Bronchial epithelial cell (primary cell): ENCODE measurements around the gene SIL1. TPM values are rescaled to one million over a fixed set of nuclear protein-coding genes. Genes with fewer than 3 reads are reported as not detected.
A peak's percentile ranks its signal among the peaks of the same experiment; 100 is the strongest.
"Not testable (repeated sequence)": the region's sequence is repeated elsewhere in the genome, so short reads cannot be mapped to it uniquely, and the experiment has no call there.

Experiments used
- DNase-seq: peaks from one replicate; pipeline ENCODE4 v3.0.0-alpha.2; 2010; ENCODE audit warnings: low read depth
- FAIRE-seq: peaks from 2 replicates; lab custom pipeline; 2011; peaks lifted over from hg19 to GRCh38; lab: Jason Lieb, UNC
- H3K27me3 ChIP-seq: 2 replicates; pipeline ENCODE4 v1.5.1; 2011; ENCODE audit warnings: low read length; ENCODE audit not compliant: control insufficient read depth, insufficient read depth
- H3K36me3 ChIP-seq: 2 replicates; pipeline ENCODE4 v1.5.1; 2011; ENCODE audit warnings: low read length; ENCODE audit not compliant: control insufficient read depth, insufficient read depth
- H3K4me3 ChIP-seq: 2 replicates; pipeline ENCODE4 v1.5.1; 2011; ENCODE audit warnings: mild to moderate bottlenecking, low read depth, low read length, control low read depth
- total RNA-seq: library from RNA; depleted of rRNA; stranded (reverse); fragments of >200 nt; gene quantifications from 2 replicates; pipeline ENCODE4 v1.2.1, GENCODE V29; 2014
- TF ChIP-seq, protein P1 (sequence below): IDR thresholded peaks from 2 replicates; pipeline ENCODE4 v1.5.1; 2011; ENCODE audit warnings: mild to moderate bottlenecking, moderate library complexity, low read length, control low read depth, inconsistent platforms; ENCODE audit not compliant: insufficient read depth, severe bottlenecking

SIL1 gene
- total RNA-seq, 1 donor from 2014 or later = 85.3 TPM

GRCh38 chr5:138922494-138922893 is 275.7 kb downstream of the SIL1 start:
- no peak for FAIRE-seq
- H3K4me3 ChIP-seq = no peak overlapping the region
- peaks cover 25% of the 10 kb centered on the region for H3K36me3 ChIP-seq
- TF ChIP-seq, protein P1, sequence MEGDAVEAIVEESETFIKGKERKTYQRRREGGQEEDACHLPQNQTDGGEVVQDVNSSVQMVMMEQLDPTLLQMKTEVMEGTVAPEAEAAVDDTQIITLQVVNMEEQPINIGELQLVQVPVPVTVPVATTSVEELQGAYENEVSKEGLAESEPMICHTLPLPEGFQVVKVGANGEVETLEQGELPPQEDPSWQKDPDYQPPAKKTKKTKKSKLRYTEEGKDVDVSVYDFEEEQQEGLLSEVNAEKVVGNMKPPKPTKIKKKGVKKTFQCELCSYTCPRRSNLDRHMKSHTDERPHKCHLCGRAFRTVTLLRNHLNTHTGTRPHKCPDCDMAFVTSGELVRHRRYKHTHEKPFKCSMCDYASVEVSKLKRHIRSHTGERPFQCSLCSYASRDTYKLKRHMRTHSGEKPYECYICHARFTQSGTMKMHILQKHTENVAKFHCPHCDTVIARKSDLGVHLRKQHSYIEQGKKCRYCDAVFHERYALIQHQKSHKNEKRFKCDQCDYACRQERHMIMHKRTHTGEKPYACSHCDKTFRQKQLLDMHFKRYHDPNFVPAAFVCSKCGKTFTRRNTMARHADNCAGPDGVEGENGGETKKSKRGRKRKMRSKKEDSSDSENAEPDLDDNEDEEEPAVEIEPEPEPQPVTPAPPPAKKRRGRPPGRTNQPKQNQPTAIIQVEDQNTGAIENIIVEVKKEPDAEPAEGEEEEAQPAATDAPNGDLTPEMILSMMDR = no peak
- no peaks in the 10 kb centered on the region for H3K27me3 ChIP-seq
- no peak for DNase-seq

DNA sequence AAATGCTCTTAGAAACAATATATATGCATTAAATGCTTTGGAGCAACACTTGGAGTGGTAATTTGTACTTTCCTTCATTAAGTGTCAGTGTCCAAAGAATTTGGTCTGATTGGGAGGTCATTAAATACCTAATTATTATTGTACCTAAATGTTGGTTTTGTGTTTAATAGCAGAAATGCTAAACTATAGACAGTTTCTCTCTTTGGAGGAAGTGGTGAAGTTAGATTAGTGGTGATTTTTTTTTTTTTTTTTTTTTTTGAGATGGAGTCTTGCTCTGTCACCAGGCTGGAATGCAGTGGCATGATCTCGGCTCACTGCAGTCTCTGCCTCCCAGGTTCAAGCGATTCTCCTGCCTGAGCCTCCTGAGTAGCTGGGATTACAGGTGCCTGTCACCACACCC is 276.8 kb downstream of the SIL1 start:
- DNase-seq, FAIRE-seq, H3K27me3 ChIP-seq, H3K4me3 ChIP-seq: not testable (repeated sequence)
- peaks cover 19% of the 10 kb centered on the region for H3K36me3 ChIP-seq

GRCh38 chr5:138920181-138920580 is 278.0 kb downstream of the SIL1 start:
- peaks cover 11% of the 10 kb centered on the region for H3K36me3 ChIP-seq
- FAIRE-seq = peak; percentile 40

DNA sequence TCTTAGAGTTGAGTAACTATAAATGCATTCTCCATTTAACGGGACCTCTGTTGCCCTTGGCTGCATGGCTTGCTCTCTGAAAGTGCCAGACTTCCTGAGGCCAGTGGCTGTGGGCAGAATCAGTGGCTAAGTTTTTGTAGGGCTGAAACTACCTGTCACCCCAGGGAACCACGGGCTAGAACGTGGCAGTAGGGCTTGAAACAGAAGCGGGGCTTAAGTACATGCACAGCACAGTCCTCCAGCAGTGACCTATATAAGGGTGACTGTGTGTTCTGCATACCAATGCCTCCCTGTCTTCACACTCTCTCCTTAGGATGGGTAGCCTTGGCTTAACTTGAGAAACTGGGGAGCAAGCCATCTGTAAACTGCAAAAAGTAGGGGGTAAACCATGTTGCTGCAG is 279.5 kb downstream of the SIL1 start:
- H3K4me3 ChIP-seq = no peak overlapping the region
- H3K27me3 ChIP-seq = no peaks in the 10 kb centered on the region
- DNase-seq (no peak), FAIRE-seq (peak; percentile 40)
- H3K36me3 ChIP-seq = peaks cover 5% of the 10 kb centered on the region
- TF ChIP-seq, protein P1 = no peak

More at GRCh38 chr5:138920181-138920580, 278.0 kb downstream of the SIL1 start:
- TF ChIP-seq, protein P1 = no peak
- no peak overlapping the region for H3K4me3 ChIP-seq
- no peaks in the 10 kb centered on the region for H3K27me3 ChIP-seq
- DNase-seq = no peak

DNA sequence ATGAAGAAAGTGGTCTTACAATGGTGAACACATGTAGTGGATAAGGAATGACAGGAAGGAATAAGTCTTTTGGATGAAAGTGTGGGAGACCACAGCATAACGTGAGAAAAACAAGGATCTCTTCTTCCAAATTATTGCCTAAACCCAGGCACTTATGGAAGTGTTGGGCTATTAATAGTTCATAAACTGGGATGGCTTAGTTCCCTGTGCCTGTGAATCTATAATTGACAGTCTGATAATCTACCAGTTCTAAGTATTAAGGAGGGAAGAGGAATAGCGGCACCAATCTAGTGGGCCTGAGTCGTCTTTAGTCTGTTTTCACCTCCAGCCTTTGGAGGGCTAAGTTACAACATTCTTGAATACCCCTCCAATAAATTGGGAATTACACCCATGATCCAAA is 283.8 kb downstream of the SIL1 start:
- Histone ChIP-seq H3K36me3 (peaks cover 5% of the 10 kb centered on the region), H3K27me3 (no peaks in the 10 kb centered on the region), H3K4me3 (no peak overlapping the region)
- no peak for DNase-seq
- TF ChIP-seq, protein P1 = no peak
- no peak for FAIRE-seq

GRCh38 chr5:138913773-138914172 is 284.4 kb downstream of the SIL1 start:
- Histone ChIP-seq H3K36me3 (peaks cover 4% of the 10 kb centered on the region), H3K27me3 (no peaks in the 10 kb centered on the region), H3K4me3 (no peak overlapping the region)
- DNase-seq (no peak), FAIRE-seq (no peak)
- TF ChIP-seq, protein P1 = no peak
